ENCODE measurements around the gene SPTA1.

- TF ChIP-seq, protein P1, sequence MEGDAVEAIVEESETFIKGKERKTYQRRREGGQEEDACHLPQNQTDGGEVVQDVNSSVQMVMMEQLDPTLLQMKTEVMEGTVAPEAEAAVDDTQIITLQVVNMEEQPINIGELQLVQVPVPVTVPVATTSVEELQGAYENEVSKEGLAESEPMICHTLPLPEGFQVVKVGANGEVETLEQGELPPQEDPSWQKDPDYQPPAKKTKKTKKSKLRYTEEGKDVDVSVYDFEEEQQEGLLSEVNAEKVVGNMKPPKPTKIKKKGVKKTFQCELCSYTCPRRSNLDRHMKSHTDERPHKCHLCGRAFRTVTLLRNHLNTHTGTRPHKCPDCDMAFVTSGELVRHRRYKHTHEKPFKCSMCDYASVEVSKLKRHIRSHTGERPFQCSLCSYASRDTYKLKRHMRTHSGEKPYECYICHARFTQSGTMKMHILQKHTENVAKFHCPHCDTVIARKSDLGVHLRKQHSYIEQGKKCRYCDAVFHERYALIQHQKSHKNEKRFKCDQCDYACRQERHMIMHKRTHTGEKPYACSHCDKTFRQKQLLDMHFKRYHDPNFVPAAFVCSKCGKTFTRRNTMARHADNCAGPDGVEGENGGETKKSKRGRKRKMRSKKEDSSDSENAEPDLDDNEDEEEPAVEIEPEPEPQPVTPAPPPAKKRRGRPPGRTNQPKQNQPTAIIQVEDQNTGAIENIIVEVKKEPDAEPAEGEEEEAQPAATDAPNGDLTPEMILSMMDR (IDR thresholded peaks at IDR 0.05): no peak
- TF ChIP-seq POLR2A (IDR thresholded peaks at IDR 0.05): no peak
Observed at GRCh38 chr1:158604968-158605367, 81.5 kb downstream of the SPTA1 start, which contains the start of gene OR10Z1.

Measured in uterus (tissue), 2 donors.